Panc1 (cell line): ENCODE measurements around the gene F3. TPM values are rescaled to one million over a fixed set of nuclear protein-coding genes. Genes with fewer than 3 reads are reported as not detected.

Experiments
- ATAC-seq: fragments of 200-7000 bp; cut with Tn5 transposase; 2 replicates; pipeline ENCODE4 v1.9.1; 2020; ENCODE audit warnings: mild to moderate bottlenecking, moderate library complexity
- BruUV-seq: library from RNA; stranded (reverse); fragments of 400-500 nt; replicated peaks from 2 replicates; lab custom pipeline; 2021; lab: Mats Ljungman, UMichigan
- CTCF ChIA-PET: fragments of 300-600 bp; sonication (Branson Sonifier 250); formaldehyde crosslinking; loops from one replicate; lab custom pipeline; 2022; ENCODE audit warnings: antibody characterized with exemption; lab: Charles Lee
- POLR2A ChIA-PET: fragments of 300-600 bp; sonication (Branson Sonifier 250); formaldehyde crosslinking; loops from one replicate; lab custom pipeline; 2022; ENCODE audit warnings: antibody characterized with exemption; lab: Charles Lee
- DNase-seq: peaks from one replicate; pipeline ENCODE4 v3.0.0-alpha.2; 2010; ENCODE audit warnings: low read depth, low spot score
- H3K27ac ChIP-seq: 2 replicates; pipeline ENCODE4 v1.5.1; 2011; ENCODE audit warnings: mild to moderate bottlenecking, low read length, inconsistent platforms
- H3K27me3 ChIP-seq: fragments of 200-500 bp; sonication (Bioruptor generic); 2 replicates; pipeline ENCODE4 v1.6.0; 2014; ENCODE audit warnings: low read length, inconsistent platforms; ENCODE audit not compliant: control insufficient read depth, insufficient read depth
- H3K36me3 ChIP-seq: fragments of 200-500 bp; sonication (Bioruptor generic); 2 replicates; pipeline ENCODE4 v1.5.1; 2014; ENCODE audit warnings: inconsistent platforms, mild to moderate bottlenecking, low read length, moderate library complexity; ENCODE audit not compliant: control insufficient read depth, insufficient read depth
- H3K4me1 ChIP-seq: 2 replicates; pipeline ENCODE4 v1.5.1; 2011; ENCODE audit warnings: inconsistent platforms, mild to moderate bottlenecking, low read length, moderate library complexity; ENCODE audit not compliant: control insufficient read depth, insufficient read depth
- H3K4me3 ChIP-seq, 2 experiments: 2 replicates each; pipeline ENCODE4 v1.5.1; 2011 to 2012; ENCODE audit warnings: low read depth in 2 of 2, low read length in 2 of 2, mild to moderate bottlenecking in 2 of 2, inconsistent platforms in 1 of 2, moderate library complexity in 1 of 2
- H3K9me3 ChIP-seq: fragments of 200-500 bp; sonication (Bioruptor generic); 2 replicates; pipeline ENCODE4 v1.5.1; 2014; ENCODE audit warnings: low read depth, mild to moderate bottlenecking, inconsistent platforms, low read length, moderate library complexity; ENCODE audit not compliant: control insufficient read depth, insufficient read depth
- CTCF ChIP-seq: fragments of 450-650 bp; IDR thresholded peaks from 2 replicates; pipeline ENCODE4 v1.5.1; 2017; ENCODE audit warnings: mild to moderate bottlenecking
- POLR2AphosphoS5 ChIP-seq: IDR thresholded peaks from 2 replicates; pipeline ENCODE4 v1.6.1; 2012; ENCODE audit warnings: mild to moderate bottlenecking, low read depth, low read length, moderate library complexity
- REST ChIP-seq, 2 experiments: IDR thresholded peaks; 2 replicates each; pipeline ENCODE4 v1.6.1; 2011 to 2012; ENCODE audit warnings: low read depth in 2 of 2, control low read depth in 1 of 2, low read length in 1 of 2, mild to moderate bottlenecking in 1 of 2, moderate library complexity in 1 of 2; ENCODE audit not compliant: insufficient read depth in 1 of 2
- SIN3A ChIP-seq: IDR thresholded peaks from 2 replicates; pipeline ENCODE4 v1.6.1; 2012; ENCODE audit warnings: low read depth, mild to moderate bottlenecking, low read length, moderate library complexity, borderline replicate concordance; ENCODE audit not compliant: insufficient read depth
- TCF7L2 ChIP-seq: IDR thresholded peaks from 2 replicates; pipeline ENCODE4 v1.6.1; 2011; ENCODE audit warnings: mild to moderate bottlenecking, low read depth, low read length, inconsistent platforms
- in situ Hi-C: cut with HindIII; loops from 2 replicates; pipeline ENCODE4 v1.10.0; 2016; ENCODE audit warnings: low sequenced_read_pairs, low pct_unique_long_range_greater_than_20kb
- intact Hi-C: fragments of 100-400 bp; cut with micrococcal nuclease; formaldehyde crosslinking; loops from one replicate; pipeline ENCODE4 v1.10.0; 2022; ENCODE audit not compliant: unreplicated experiment
- total RNA-seq: library from RNA; stranded (reverse); gene quantifications from one replicate; pipeline ENCODE4 v1.2.1, GENCODE V29; 2021; ENCODE audit not compliant: unreplicated experiment

F3 gene
- total RNA-seq, 1 experiment from 2014 or later: 2.6 TPM

- intact Hi-C loops (no loop called here), in situ Hi-C loops (no loop called here)
- POLR2A ChIA-PET: no interaction called here
Measured at GRCh38 chr1:94526152-94526980, 15.2 kb downstream of the F3 start.

GRCh38 chr1:94524531-94524930, 17.0 kb downstream of the F3 start:
- CTCF ChIA-PET: no interaction called here
- in situ Hi-C loops: no loop called here
- DNase-seq (no peak), ATAC-seq (no peak)
- Histone ChIP-seq H3K27ac (no peak overlapping the region), H3K27me3 (no peaks in the 10 kb centered on the region), H3K9me3 (no peaks in the 10 kb centered on the region), H3K36me3 (no peaks in the 10 kb centered on the region), H3K4me1 (no peaks in the 10 kb centered on the region), H3K4me3 (no peak overlapping the region)
- no TSS peak for BruUV-seq
- intact Hi-C loops: no loop called here
- POLR2A ChIA-PET: no interaction called here
- TF ChIP-seq TCF7L2 (no peak), CTCF (no peak), REST (IDR thresholded peaks at IDR 0.05; ENCODE audit: insufficient read depth in 1 of 2, low read depth in 2 of 2, low read length in 1 of 2) (no peak), SIN3A (no peak), POLR2AphosphoS5 (no peak)

More at GRCh38 chr1:94526152-94526980, 15.2 kb downstream of the F3 start:
- H3K27me3 ChIP-seq: no peaks in the 10 kb centered on the region
- DNase-seq (no peak), ATAC-seq (no peak)
- H3K9me3 ChIP-seq: no peaks in the 10 kb centered on the region
- TF ChIP-seq REST (IDR thresholded peaks at IDR 0.05; ENCODE audit: insufficient read depth in 1 of 2, low read depth in 2 of 2, low read length in 1 of 2): no peak
- TF ChIP-seq TCF7L2: no peak
- no peaks in the 10 kb centered on the region for H3K4me1 ChIP-seq
- CTCF ChIA-PET: interaction anchor here (0.7 kb wide), 1 partner anchor 30 kb away, joined by 3 read pairs; no protein-coding TSS in a partner anchor
- no peaks in the 10 kb centered on the region for H3K36me3 ChIP-seq
- BruUV-seq: no TSS peak
- no peak overlapping the region for H3K27ac ChIP-seq
- H3K4me3 ChIP-seq: no peak overlapping the region
